GM10248 (cell line): ENCODE data around the gene UBL7.

Experiments
- CTCF ChIA-PET: fragments of 300-600 bp; sonication (Branson Sonifier 250); formaldehyde crosslinking; extraction: SDS; loops from one replicate; lab custom pipeline; 2021; ENCODE audit warnings: antibody characterized with exemption; lab: Yijun Ruan, JAX
- POLR2A ChIA-PET: fragments of 350-650 bp; sonication (Branson Sonifier 250); formaldehyde crosslinking; extraction: SDS; loops from one replicate; lab custom pipeline; 2020; ENCODE audit warnings: antibody characterized with exemption; lab: Yijun Ruan, JAX
- DNase-seq: peaks from one replicate; pipeline ENCODE4 v3.0.0; 2012; ENCODE audit errors: extremely low spot score
- TF ChIP-seq, protein P1 (sequence below): IDR thresholded peaks from 2 replicates; pipeline ENCODE4 v1.5.1; 2012; ENCODE audit warnings: mild to moderate bottlenecking, low read depth; ENCODE audit errors: extremely low read depth, missing control alignments, control extremely low read depth

Gene UBL7

DNA sequence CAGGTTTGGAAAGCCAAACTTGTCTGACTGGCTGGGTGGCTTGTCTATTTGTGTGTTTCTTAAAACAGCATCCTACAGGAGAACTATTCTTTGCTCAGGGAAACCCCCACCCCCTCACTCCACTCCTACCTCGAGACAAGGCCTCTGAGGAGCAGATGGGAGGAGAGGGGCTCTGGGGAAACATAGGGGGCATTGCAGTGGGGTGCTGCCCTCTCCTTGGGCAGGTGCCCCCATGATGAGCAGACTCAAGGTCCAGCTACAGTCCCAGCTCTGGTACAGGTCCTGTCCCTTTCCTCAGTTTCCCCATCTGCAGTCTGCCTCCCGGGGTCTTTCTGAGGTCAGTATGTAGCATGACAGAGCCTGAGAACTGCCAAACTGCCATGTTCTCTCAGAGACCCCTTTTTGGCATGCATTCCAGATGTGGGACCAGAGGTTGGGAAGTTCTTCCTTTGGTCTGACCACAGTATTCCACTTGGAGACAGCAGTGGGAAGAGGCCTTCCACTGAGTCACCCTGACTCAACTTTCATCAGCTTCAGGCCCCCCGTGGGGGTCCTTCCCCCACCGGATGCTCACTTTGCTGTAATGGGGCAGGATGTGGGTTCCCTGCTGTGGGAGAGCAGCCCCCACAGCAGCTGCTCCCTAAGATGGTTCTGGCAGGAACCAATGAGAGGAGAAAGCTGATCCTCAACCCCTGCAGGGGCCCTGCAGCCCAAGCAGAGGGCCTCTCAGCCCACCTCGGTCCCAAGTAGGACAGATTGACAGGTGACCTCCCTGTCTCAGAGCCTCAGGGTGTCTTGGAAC lies 61.2 kb downstream of the UBL7 start:
- CTCF ChIA-PET: interaction anchor here (1.3 to 14.7 kb wide), 4 partner anchors 11 to 33 kb away, joined by 4 to 160 read pairs (median 82); partner anchors contain the start of gene SEMA7A
- DNase-seq: no peak
- TF ChIP-seq, protein P1, sequence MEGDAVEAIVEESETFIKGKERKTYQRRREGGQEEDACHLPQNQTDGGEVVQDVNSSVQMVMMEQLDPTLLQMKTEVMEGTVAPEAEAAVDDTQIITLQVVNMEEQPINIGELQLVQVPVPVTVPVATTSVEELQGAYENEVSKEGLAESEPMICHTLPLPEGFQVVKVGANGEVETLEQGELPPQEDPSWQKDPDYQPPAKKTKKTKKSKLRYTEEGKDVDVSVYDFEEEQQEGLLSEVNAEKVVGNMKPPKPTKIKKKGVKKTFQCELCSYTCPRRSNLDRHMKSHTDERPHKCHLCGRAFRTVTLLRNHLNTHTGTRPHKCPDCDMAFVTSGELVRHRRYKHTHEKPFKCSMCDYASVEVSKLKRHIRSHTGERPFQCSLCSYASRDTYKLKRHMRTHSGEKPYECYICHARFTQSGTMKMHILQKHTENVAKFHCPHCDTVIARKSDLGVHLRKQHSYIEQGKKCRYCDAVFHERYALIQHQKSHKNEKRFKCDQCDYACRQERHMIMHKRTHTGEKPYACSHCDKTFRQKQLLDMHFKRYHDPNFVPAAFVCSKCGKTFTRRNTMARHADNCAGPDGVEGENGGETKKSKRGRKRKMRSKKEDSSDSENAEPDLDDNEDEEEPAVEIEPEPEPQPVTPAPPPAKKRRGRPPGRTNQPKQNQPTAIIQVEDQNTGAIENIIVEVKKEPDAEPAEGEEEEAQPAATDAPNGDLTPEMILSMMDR: no peak
- POLR2A ChIA-PET: interaction anchor here (0.6 to 1.2 kb wide), 4 partner anchors 15 to 1937 kb away, joined by 3 to 7 read pairs (median 4); no protein-coding TSS in a partner anchor

- CTCF ChIA-PET: interaction anchor here (1.3 to 14.7 kb wide), 3 partner anchors 15 to 33 kb away, joined by 4 to 160 read pairs (median 160); partner anchors contain the start of gene SEMA7A
Observed at GRCh38 chr15:74399100-74399499, 61.9 kb downstream of the UBL7 start.

GRCh38 chr15:74398183-74398582 lies 62.8 kb downstream of the UBL7 start:
- ChIA-PET CTCF (interaction anchor here (1.3 to 14.7 kb wide), 4 partner anchors 14 to 34 kb away, joined by 4 to 160 read pairs (median 128); partner anchors contain the start of gene SEMA7A), POLR2A (no interaction called here)
- no peak for DNase-seq

More at GRCh38 chr15:74399100-74399499, 61.9 kb downstream of the UBL7 start:
- POLR2A ChIA-PET: no interaction called here
- TF ChIP-seq, protein P1: no peak
- no peak for DNase-seq

GRCh38 chr15:74397239-74398068 lies 63.5 kb downstream of the UBL7 start:
- no peak for DNase-seq
- ChIA-PET CTCF (interaction anchor here (1.0 to 14.7 kb wide), 4 partner anchors 13 to 35 kb away, joined by 4 to 160 read pairs (median 50); partner anchors contain the start of gene SEMA7A), POLR2A (interaction anchor here (0.5 to 2.5 kb wide), 4 partner anchors 13 to 37 kb away, joined by 3 to 9 read pairs (median 4); no protein-coding TSS in a partner anchor)
- TF ChIP-seq, protein P1: no peak

More at GRCh38 chr15:74398183-74398582, 62.8 kb downstream of the UBL7 start:
- TF ChIP-seq, protein P1: no peak

DNA sequence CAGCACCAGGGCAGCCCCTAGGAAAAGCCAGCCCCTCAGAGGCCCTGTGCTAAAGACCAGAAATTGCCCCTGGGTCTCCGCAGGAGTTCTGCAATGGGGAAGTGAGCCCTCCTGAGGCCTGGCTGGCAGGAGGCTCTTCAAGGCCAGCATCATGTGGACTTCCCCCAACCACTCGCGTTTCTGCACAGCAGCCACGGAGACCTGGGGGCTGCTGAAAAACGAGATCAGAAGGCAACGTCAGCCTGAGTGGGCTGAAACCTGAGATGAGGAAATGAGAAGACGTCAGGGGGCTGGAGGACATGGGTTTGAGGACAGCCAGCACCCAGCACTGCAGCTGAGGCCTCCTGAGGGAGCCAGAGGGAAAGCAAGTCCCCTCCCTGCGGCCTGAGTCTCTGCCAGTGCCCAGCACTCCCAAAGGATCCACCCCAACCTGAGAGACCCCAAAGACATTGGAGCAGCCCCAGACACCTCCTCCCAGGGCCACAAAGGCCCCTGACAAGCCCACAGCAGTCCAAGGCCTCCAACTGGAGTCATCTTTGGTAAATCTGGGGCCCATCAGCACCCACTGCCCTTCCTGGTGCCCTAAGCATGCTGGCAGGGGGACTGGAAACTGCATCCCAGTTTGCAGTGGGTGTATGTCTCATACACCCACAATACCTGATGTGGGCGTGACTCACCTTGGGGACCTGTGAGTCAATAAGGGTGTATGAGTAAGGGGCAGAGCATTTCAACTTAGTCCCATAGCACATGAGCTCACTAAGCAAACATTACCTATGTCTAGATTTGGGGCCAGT lies 64.3 kb downstream of the UBL7 start:
- CTCF ChIA-PET: interaction anchor here (1.0 to 14.7 kb wide), 5 partner anchors 12 to 52 kb away, joined by 3 to 160 read pairs (median 4); partner anchors contain the start of gene SEMA7A
- DNase-seq: peak; percentile 84
- POLR2A ChIA-PET: interaction anchor here (0.5 to 2.5 kb wide), 4 partner anchors 12 to 38 kb away, joined by 3 to 9 read pairs (median 4); no protein-coding TSS in a partner anchor

More for the DNA sequence above, 64.3 kb downstream of the UBL7 start:
- TF ChIP-seq, protein P1: peak; percentile 25
